HepG2 (cell line): ENCODE data around the gene LGI4. TPM values are rescaled to one million over a fixed set of nuclear protein-coding genes. Genes with fewer than 3 reads are reported as not detected.

ENCODE experiments used
- AKNA ChIP-seq: sonication (generic); formaldehyde crosslinking; IDR thresholded peaks from 2 replicates; pipeline ENCODE4 v1.4.0; 2020; ENCODE audit warnings: missing genetic modification reagents, borderline replicate concordance
- ARID2 ChIP-seq: sonication (generic); formaldehyde crosslinking; IDR thresholded peaks from 2 replicates; pipeline ENCODE4 v1.8.1; 2022; ENCODE audit warnings: mild to moderate bottlenecking, missing genetic modification reagents, borderline replicate concordance
- CBX5 ChIP-seq: sonication (generic); formaldehyde crosslinking; IDR thresholded peaks from 2 replicates; pipeline ENCODE4 v1.4.0; 2020; ENCODE audit warnings: missing genetic modification reagents, borderline replicate concordance
- EHMT2 ChIP-seq: fragments of 200-600 bp; sonication (generic); IDR thresholded peaks from 2 replicates; pipeline ENCODE4 v1.7.0; 2017; ENCODE audit warnings: antibody characterized with exemption, low read depth, low read length, borderline replicate concordance
- KDM2A ChIP-seq: sonication (generic); formaldehyde crosslinking; IDR thresholded peaks from 2 replicates; pipeline ENCODE4 v1.4.0; 2020; ENCODE audit warnings: low read depth, missing genetic modification reagents, borderline replicate concordance
- PCBP1 ChIP-seq: fragments of 200-400 bp; formaldehyde crosslinking; IDR thresholded peaks from 2 replicates; pipeline ENCODE4 v1.6.1; 2017; ENCODE audit warnings: mild to moderate bottlenecking, low read depth, low read length, borderline replicate concordance
- PHF21A ChIP-seq: sonication (generic); formaldehyde crosslinking; IDR thresholded peaks from 2 replicates; pipeline ENCODE4 v1.5.0; 2020; ENCODE audit warnings: mild to moderate bottlenecking, missing genetic modification reagents
- REPIN1 ChIP-seq: sonication (generic); formaldehyde crosslinking; IDR thresholded peaks from 2 replicates; pipeline ENCODE4 v1.8.0; 2022; ENCODE audit warnings: missing genetic modification reagents, low read depth, mild to moderate bottlenecking, borderline replicate concordance
- SMC3 ChIP-seq: IDR thresholded peaks from 2 replicates; pipeline ENCODE4 v1.6.1; 2011; ENCODE audit warnings: low read length, improper control_type of control experiment
- TEAD3 ChIP-seq: optimal IDR thresholded peaks from 2 replicates; pipeline ENCODE3; 2016; ENCODE audit warnings: borderline replicate concordance
- ZFP90 ChIP-seq: sonication (generic); formaldehyde crosslinking; IDR thresholded peaks from 2 replicates; pipeline ENCODE4 v1.8.0; 2022; ENCODE audit warnings: missing genetic modification reagents, mild to moderate bottlenecking, inconsistent platforms, borderline replicate concordance
- polyA plus RNA-seq, 8 experiments: library from polyadenylated mRNA; depleted of rRNA in 3 of 8; stranded (reverse) in 7 of 8; unstranded in 1 of 8; fragments of >200 nt; fragmentation: Illumina TruSeq in 4 of 8; extraction: Trizol in 4 of 8; gene quantifications; 2 replicates each; pipeline versions ENCODE4 v1.2.1 to v1.2.3, GENCODE V29; 2011 to 2016; ENCODE audit warnings: low read depth in 4 of 8, missing spikeins in 1 of 8, mixed read lengths in 1 of 8; ENCODE audit not compliant: insufficient read depth in 1 of 8
- total RNA-seq, 5 experiments: library from RNA; depleted of rRNA; stranded (reverse); fragments of >200 nt; fragmentation: Illumina TruSeq; extraction: Trizol; gene quantifications; 2 replicates each; pipeline ENCODE4 v1.2.3, GENCODE V29; 2016; ENCODE audit warnings: low read depth in 1 of 5
- TF ChIP-seq, protein P1 (sequence below): sonication (generic); formaldehyde crosslinking; IDR thresholded peaks from 2 replicates; pipeline ENCODE4 v1.4.0; 2020; ENCODE audit warnings: low read depth, mild to moderate bottlenecking, missing genetic modification reagents
- TF ChIP-seq, protein P2 (sequence below): sonication (generic); formaldehyde crosslinking; conservative IDR thresholded peaks from 2 replicates; pipeline ENCODE4 v1.4.0; 2020; ENCODE audit warnings: missing genetic modification reagents
- TF ChIP-seq, protein P3 (sequence below): sonication (generic); formaldehyde crosslinking; IDR thresholded peaks from 2 replicates; pipeline ENCODE4 v1.5.0; 2020; ENCODE audit warnings: mild to moderate bottlenecking, missing genetic modification reagents
- TF ChIP-seq, protein P4 (sequence below): sonication (generic); formaldehyde crosslinking; conservative IDR thresholded peaks from 2 replicates; pipeline ENCODE4 v1.5.0; 2020; ENCODE audit warnings: missing genetic modification reagents
- TF ChIP-seq, protein P5 (sequence below): sonication (generic); formaldehyde crosslinking; IDR thresholded peaks from 2 replicates; pipeline ENCODE4 v1.8.0; 2022; ENCODE audit warnings: mild to moderate bottlenecking, missing genetic modification reagents; ENCODE audit not compliant: insufficient replicate concordance

Gene LGI4
- total and polyA plus RNA-seq, 2 of the 13 experiments (the other 11 are each of a cell fraction or from before 2014, with no cell fraction given), result 2.8 TPM; not detected in 1

DNA sequence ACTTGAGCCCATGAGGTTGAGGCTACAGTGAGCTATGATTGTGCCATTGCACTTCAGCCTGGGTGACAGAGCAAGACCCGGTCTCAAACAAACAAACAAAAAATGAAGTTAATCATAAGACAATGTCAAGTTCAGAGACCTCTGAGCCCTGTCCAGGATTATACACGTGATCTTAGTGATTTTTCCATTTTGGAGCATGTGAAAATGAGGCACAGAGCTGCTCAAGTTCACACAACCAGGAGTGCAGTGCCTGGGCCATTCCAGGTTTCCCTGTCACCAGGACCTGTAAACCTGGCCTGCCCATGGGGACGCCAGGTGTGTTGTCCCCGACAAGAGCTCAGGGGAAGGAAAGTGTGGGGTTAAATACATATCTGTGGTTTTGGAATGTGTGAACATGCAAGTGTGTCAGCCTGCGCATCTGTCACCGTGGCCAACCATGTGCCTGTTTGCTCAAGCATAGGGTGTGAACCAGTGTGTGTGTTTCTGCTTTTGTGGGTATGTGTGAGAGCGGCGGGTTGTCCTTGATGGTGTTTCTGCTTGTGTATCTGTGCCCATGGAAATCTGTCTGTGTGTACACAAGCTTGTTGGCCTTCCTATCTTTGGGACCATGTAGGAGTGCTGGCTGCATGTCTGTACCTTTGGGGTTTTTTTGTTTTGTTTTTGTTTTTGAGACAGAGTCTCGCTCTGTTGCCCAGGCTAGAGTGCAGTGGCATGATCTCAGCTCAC is 2.3 kb upstream of the LGI4 start (continued):
- TF ChIP-seq AKNA (CRISPR knock-in tag) (no peak), SMC3 (no peak), REPIN1 (no peak), CBX5 (CRISPR knock-in tag) (no peak), ARID2 (CRISPR knock-in tag) (no peak), KDM2A (no peak), ZFP90 (peak; percentile 99), PCBP1 (no peak), TEAD3 (CRISPR knock-in tag) (peak; percentile 74), EHMT2 (no peak), PHF21A (CRISPR knock-in tag) (peak; percentile 70)
- TF ChIP-seq, protein P1, sequence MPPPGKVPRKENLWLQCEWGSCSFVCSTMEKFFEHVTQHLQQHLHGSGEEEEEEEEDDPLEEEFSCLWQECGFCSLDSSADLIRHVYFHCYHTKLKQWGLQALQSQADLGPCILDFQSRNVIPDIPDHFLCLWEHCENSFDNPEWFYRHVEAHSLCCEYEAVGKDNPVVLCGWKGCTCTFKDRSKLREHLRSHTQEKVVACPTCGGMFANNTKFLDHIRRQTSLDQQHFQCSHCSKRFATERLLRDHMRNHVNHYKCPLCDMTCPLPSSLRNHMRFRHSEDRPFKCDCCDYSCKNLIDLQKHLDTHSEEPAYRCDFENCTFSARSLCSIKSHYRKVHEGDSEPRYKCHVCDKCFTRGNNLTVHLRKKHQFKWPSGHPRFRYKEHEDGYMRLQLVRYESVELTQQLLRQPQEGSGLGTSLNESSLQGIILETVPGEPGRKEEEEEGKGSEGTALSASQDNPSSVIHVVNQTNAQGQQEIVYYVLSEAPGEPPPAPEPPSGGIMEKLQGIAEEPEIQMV (CRISPR knock-in tag), result no peak
- TF ChIP-seq, protein P2, sequence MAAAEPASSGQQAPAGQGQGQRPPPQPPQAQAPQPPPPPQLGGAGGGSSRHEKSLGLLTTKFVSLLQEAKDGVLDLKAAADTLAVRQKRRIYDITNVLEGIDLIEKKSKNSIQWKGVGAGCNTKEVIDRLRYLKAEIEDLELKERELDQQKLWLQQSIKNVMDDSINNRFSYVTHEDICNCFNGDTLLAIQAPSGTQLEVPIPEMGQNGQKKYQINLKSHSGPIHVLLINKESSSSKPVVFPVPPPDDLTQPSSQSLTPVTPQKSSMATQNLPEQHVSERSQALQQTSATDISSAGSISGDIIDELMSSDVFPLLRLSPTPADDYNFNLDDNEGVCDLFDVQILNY, result no peak
- TF ChIP-seq, protein P3, sequence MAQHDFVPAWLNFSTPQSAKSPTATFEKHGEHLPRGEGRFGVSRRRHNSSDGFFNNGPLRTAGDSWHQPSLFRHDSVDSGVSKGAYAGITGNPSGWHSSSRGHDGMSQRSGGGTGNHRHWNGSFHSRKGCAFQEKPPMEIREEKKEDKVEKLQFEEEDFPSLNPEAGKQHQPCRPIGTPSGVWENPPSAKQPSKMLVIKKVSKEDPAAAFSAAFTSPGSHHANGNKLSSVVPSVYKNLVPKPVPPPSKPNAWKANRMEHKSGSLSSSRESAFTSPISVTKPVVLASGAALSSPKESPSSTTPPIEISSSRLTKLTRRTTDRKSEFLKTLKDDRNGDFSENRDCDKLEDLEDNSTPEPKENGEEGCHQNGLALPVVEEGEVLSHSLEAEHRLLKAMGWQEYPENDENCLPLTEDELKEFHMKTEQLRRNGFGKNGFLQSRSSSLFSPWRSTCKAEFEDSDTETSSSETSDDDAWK, result no peak
- TF ChIP-seq, protein P4, sequence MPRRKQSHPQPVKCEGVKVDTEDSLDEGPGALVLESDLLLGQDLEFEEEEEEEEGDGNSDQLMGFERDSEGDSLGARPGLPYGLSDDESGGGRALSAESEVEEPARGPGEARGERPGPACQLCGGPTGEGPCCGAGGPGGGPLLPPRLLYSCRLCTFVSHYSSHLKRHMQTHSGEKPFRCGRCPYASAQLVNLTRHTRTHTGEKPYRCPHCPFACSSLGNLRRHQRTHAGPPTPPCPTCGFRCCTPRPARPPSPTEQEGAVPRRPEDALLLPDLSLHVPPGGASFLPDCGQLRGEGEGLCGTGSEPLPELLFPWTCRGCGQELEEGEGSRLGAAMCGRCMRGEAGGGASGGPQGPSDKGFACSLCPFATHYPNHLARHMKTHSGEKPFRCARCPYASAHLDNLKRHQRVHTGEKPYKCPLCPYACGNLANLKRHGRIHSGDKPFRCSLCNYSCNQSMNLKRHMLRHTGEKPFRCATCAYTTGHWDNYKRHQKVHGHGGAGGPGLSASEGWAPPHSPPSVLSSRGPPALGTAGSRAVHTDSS, result no peak
- TF ChIP-seq, protein P5, sequence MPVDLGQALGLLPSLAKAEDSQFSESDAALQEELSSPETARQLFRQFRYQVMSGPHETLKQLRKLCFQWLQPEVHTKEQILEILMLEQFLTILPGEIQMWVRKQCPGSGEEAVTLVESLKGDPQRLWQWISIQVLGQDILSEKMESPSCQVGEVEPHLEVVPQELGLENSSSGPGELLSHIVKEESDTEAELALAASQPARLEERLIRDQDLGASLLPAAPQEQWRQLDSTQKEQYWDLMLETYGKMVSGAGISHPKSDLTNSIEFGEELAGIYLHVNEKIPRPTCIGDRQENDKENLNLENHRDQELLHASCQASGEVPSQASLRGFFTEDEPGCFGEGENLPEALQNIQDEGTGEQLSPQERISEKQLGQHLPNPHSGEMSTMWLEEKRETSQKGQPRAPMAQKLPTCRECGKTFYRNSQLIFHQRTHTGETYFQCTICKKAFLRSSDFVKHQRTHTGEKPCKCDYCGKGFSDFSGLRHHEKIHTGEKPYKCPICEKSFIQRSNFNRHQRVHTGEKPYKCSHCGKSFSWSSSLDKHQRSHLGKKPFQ (CRISPR knock-in tag), result peak; percentile 86
